Transverse colon (tissue), 4 donors: ENCODE measurements around the gene YLPM1. TPM values are rescaled to one million over a fixed set of nuclear protein-coding genes. Genes with fewer than 3 reads are reported as not detected.

Experiments
- DNase-seq: peaks from one replicate; pipeline ENCODE4 v3.0.0-alpha.2; 2019
- H3K27ac ChIP-seq, 4 donors: fragments of 200-600 bp; sonication (generic); 2 replicates each; pipeline ENCODE4 v1.5.1; 2016 to 2018; ENCODE audit warnings: inconsistent platforms in 4 of 4
- H3K27me3 ChIP-seq: fragments of 200-600 bp; sonication (generic); 2 replicates; pipeline ENCODE4 v1.5.1; 2017; ENCODE audit warnings: inconsistent platforms
- H3K36me3 ChIP-seq, 4 donors: fragments of 200-600 bp; sonication (generic); 2 replicates each; pipeline ENCODE4 v1.5.1; 2017 to 2019; ENCODE audit warnings: inconsistent platforms in 4 of 4
- H3K4me1 ChIP-seq, 4 donors: fragments of 200-600 bp; sonication (generic); 2 replicates each; pipeline ENCODE4 v1.5.1; 2017 to 2020; ENCODE audit warnings: inconsistent platforms in 4 of 4
- H3K4me3 ChIP-seq, 4 donors: fragments of 200-600 bp; sonication (generic); 1 replicate in 1 of 4; 2 replicates in 3 of 4; pipeline versions ENCODE4 v1.5.1 to v1.6.1; 2017 to 2019; ENCODE audit warnings: inconsistent platforms in 4 of 4
- H3K9me3 ChIP-seq, 2 donors: fragments of 200-600 bp; sonication (generic); 2 replicates each; pipeline ENCODE4 v1.5.1; 2017 to 2019; ENCODE audit warnings: inconsistent platforms in 2 of 2
- CTCF ChIP-seq, 5 experiments: fragments of 200-600 bp in 3 of 5; fragments of 450-650 bp in 2 of 5; sonication (generic) in 3 of 5; IDR thresholded peaks; 1 replicate in 2 of 5; 2 replicates in 3 of 5; pipeline ENCODE4 v1.5.1; 2016 to 2017; ENCODE audit warnings: antibody characterized with exemption in 5 of 5, inconsistent platforms in 3 of 5, mild to moderate bottlenecking in 2 of 5, moderate library complexity in 1 of 5
- EP300 ChIP-seq: sonication (generic); formaldehyde crosslinking; IDR thresholded peaks from one replicate; pipeline ENCODE4 v1.6.1; 2017; ENCODE audit warnings: antibody characterized with exemption, low read depth
- POLR2A ChIP-seq: fragments of 450-650 bp; IDR thresholded peaks from one replicate; pipeline ENCODE4 v1.6.1; 2016; ENCODE audit warnings: antibody characterized with exemption, mild to moderate bottlenecking, moderate library complexity
- POLR2AphosphoS5 ChIP-seq, 3 donors: sonication (generic); formaldehyde crosslinking; IDR thresholded peaks; one replicate each; pipeline ENCODE4 v1.6.1; 2016; ENCODE audit warnings: antibody characterized with exemption in 3 of 3
- WGBS, 2 donors: methylation state at CpG; one replicate each; pipeline ENCODE4 v1.1.5; 2018; ENCODE audit warnings: low coverage in 1 of 2; 5-methylcytosine and 5-hydroxymethylcytosine counted together
- in situ Hi-C, 4 donors: fragments of 200-750 bp; cut with MboI; loops; one replicate each; pipeline versions ENCODE4 v1.15.0 to v1.15.1; 2017; ENCODE audit warnings: low sequenced_read_pairs in 3 of 4, low pct_ligation_motif_present in 1 of 4, low pct_unique_long_range_greater_than_20kb in 1 of 4
- intact Hi-C: fragments of 100-400 bp; cut with DNase I; formaldehyde crosslinking; loops from one replicate; pipeline ENCODE4 v1.15.1; 2023; ENCODE audit warnings: low total_unique reads
- total RNA-seq, 4 donors: library from RNA; depleted of rRNA; stranded (reverse); fragments of >200 nt; gene quantifications; one replicate each; pipeline ENCODE4 v1.1.0, GENCODE V29; 2016

The YLPM1 gene
- total RNA-seq, 4 donors from 2014 or later = 26.1 to 62.4 (median 35.0) TPM

- Histone ChIP-seq H3K27me3 (no peaks in the 10 kb centered on the region), H3K4me3 (no peak overlapping the region), H3K27ac (no peak overlapping the region), H3K36me3 (peaks cover 0 to 15% (median 3%) of the 10 kb centered on the region in 4 donors), H3K9me3 (no peaks in the 10 kb centered on the region), H3K4me1 (no peaks in the 10 kb centered on the region)
- in situ Hi-C loops (no loop called here), intact Hi-C loops (no loop called here)
- no peak for DNase-seq
- TF ChIP-seq CTCF (IDR thresholded peaks at IDR 0.05) = no peak
- no peak for TF ChIP-seq POLR2A
- TF ChIP-seq POLR2AphosphoS5 (IDR thresholded peaks at IDR 0.05) = no peak
- 87 to 95% methylated on average over 8 of the region's 8 CpGs for WGBS, 2 donors
Measured at GRCh38 chr14:74739293-74740030, 23.7 kb upstream of the YLPM1 start.

- H3K4me1 ChIP-seq = no peaks in the 10 kb centered on the region
- H3K4me3 ChIP-seq = no peak overlapping the region
- H3K27me3 ChIP-seq = no peaks in the 10 kb centered on the region
- no peaks in the 10 kb centered on the region for H3K36me3 ChIP-seq
- intact Hi-C loops (no loop called here), in situ Hi-C loops (no loop called here)
- no peak for TF ChIP-seq CTCF (IDR thresholded peaks at IDR 0.05)
- no peak for TF ChIP-seq POLR2A
- TF ChIP-seq POLR2AphosphoS5 (IDR thresholded peaks at IDR 0.05) = no peak
- TF ChIP-seq EP300 = no peak
- DNase-seq = no peak
- no peak overlapping the region for H3K27ac ChIP-seq
- H3K9me3 ChIP-seq = no peaks in the 10 kb centered on the region
- 94 to 100% methylated on average over 2 of the region's 2 CpGs for WGBS, 2 donors
Measured at GRCh38 chr14:74747237-74747636, 15.9 kb upstream of the YLPM1 start.

GRCh38 chr14:74754157-74754556, 9.0 kb upstream of the YLPM1 start:
- WGBS, 2 donors = 69 to 90% methylated on average over 2 of the region's 2 CpGs
- H3K27me3 ChIP-seq = no peaks in the 10 kb centered on the region
- H3K9me3 ChIP-seq = peaks cover 0 to 3% of the 10 kb centered on the region in 2 donors
- no peaks in the 10 kb centered on the region for H3K4me1 ChIP-seq
- H3K36me3 ChIP-seq = no peaks in the 10 kb centered on the region
- intact Hi-C loops = no loop called here
- in situ Hi-C loops = no loop called here
- TF ChIP-seq EP300 (no peak), POLR2A (no peak), CTCF (IDR thresholded peaks at IDR 0.05) (no peak), POLR2AphosphoS5 (IDR thresholded peaks at IDR 0.05) (no peak)
- no peak for DNase-seq
- H3K4me3 ChIP-seq = no peak overlapping the region
- no peak overlapping the region for H3K27ac ChIP-seq

GRCh38 chr14:74754899-74755298, 8.2 kb upstream of the YLPM1 start:
- Histone ChIP-seq H3K36me3 (no peaks in the 10 kb centered on the region), H3K27me3 (no peaks in the 10 kb centered on the region), H3K4me3 (no peak overlapping the region), H3K9me3 (peaks cover 0 to 3% of the 10 kb centered on the region in 2 donors), H3K4me1 (no peaks in the 10 kb centered on the region), H3K27ac (no peak overlapping the region)
- no peak for TF ChIP-seq POLR2A
- no peak for TF ChIP-seq EP300
- TF ChIP-seq POLR2AphosphoS5 (IDR thresholded peaks at IDR 0.05) = no peak
- TF ChIP-seq CTCF (IDR thresholded peaks at IDR 0.05) = no peak
- in situ Hi-C loops = no loop called here
- no peak for DNase-seq
- WGBS, 2 donors = 88 to 97% methylated on average over 4 to 7 of the region's 7 CpGs
- intact Hi-C loops = no loop called here
